Kidney epithelial cell (primary cell): ENCODE results near the gene PLEKHG2. TPM values are rescaled to one million over a fixed set of nuclear protein-coding genes. Genes with fewer than 3 reads are reported as not detected.

Experiments
- DNase-seq: peaks from one replicate; pipeline ENCODE4 v3.0.0-alpha.2; 2010; ENCODE audit warnings: low read depth
- H3K27me3 ChIP-seq: 2 replicates; pipeline ENCODE4 v1.6.0; 2011; ENCODE audit warnings: low read length; ENCODE audit not compliant: control insufficient read depth, insufficient read depth
- H3K36me3 ChIP-seq: 2 replicates; pipeline ENCODE4 v1.5.1; 2011; ENCODE audit warnings: low read length; ENCODE audit not compliant: control insufficient read depth, insufficient read depth
- H3K4me3 ChIP-seq: 2 replicates; pipeline ENCODE4 v1.5.1; 2011; ENCODE audit warnings: low read depth, mild to moderate bottlenecking, control low read depth, low read length
- CTCF ChIP-seq: IDR thresholded peaks from 2 replicates; pipeline ENCODE4 v1.5.1; 2011; ENCODE audit warnings: mild to moderate bottlenecking, moderate library complexity, low read length, control low read depth, inconsistent platforms; ENCODE audit not compliant: insufficient read depth, poor library complexity, severe bottlenecking
- total RNA-seq: library from RNA; depleted of rRNA; stranded (reverse); fragments of >200 nt; gene quantifications from 2 replicates; pipeline ENCODE4 v1.2.3, GENCODE V29; 2015

PLEKHG2 gene
- total RNA-seq, 1 donor from 2014 or later: 22.8 TPM

- H3K4me3 ChIP-seq: no peak overlapping the region
- H3K27me3 ChIP-seq: no peaks in the 10 kb centered on the region
- DNase-seq: no peak
- peaks cover 3% of the 10 kb centered on the region for H3K36me3 ChIP-seq
- no peak for TF ChIP-seq CTCF
Observed at GRCh38 chr19:39382991-39383828, 29.3 kb upstream of the PLEKHG2 start.

- TF ChIP-seq CTCF: no peak
- Histone ChIP-seq H3K4me3 (no peak overlapping the region), H3K27me3 (no peaks in the 10 kb centered on the region), H3K36me3 (peaks cover 3% of the 10 kb centered on the region)
- no peak for DNase-seq
Observed at GRCh38 chr19:39384839-39385568, 27.5 kb upstream of the PLEKHG2 start.

- H3K4me3 ChIP-seq: no peak overlapping the region
- no peak for DNase-seq
- TF ChIP-seq CTCF: no peak
- peaks cover 3% of the 10 kb centered on the region for H3K36me3 ChIP-seq
- no peaks in the 10 kb centered on the region for H3K27me3 ChIP-seq
Observed at GRCh38 chr19:39385629-39386411, 26.6 kb upstream of the PLEKHG2 start.

- no peak for TF ChIP-seq CTCF
Observed at GRCh38 chr19:39386557-39386956, 25.9 kb upstream of the PLEKHG2 start.

GRCh38 chr19:39388657-39389056, 23.8 kb upstream of the PLEKHG2 start:
- Histone ChIP-seq H3K36me3 (peaks cover 2% of the 10 kb centered on the region), H3K4me3 (no peak overlapping the region), H3K27me3 (no peaks in the 10 kb centered on the region)
- no peak for TF ChIP-seq CTCF
- no peak for DNase-seq

More at GRCh38 chr19:39386557-39386956, 25.9 kb upstream of the PLEKHG2 start:
- DNase-seq: no peak
- no peaks in the 10 kb centered on the region for H3K27me3 ChIP-seq
- H3K4me3 ChIP-seq: no peak overlapping the region
- peaks cover 3% of the 10 kb centered on the region for H3K36me3 ChIP-seq
